22Rv1 (cell line): ENCODE data around the gene CLEC4D.
"Not testable (repeated sequence)": the region's sequence is repeated elsewhere in the genome, so short reads cannot be mapped to it uniquely, and the experiment has no call there.

Source experiments
- H3K27ac ChIP-seq: fragments of 450-650 bp; 2 replicates; pipeline ENCODE4 v1.5.1; 2017
- ZFX ChIP-seq: fragments of 450-650 bp; IDR thresholded peaks from 2 replicates; pipeline ENCODE4 v1.6.1; 2017; ENCODE audit warnings: antibody characterized with exemption, borderline replicate concordance
- TF ChIP-seq, protein P1 (sequence below): fragments of 450-650 bp; IDR thresholded peaks from 2 replicates; pipeline ENCODE4 v1.5.1; 2017; ENCODE audit warnings: mild to moderate bottlenecking

Gene CLEC4D

GRCh38 chr12:8554451-8555195, 41.3 kb downstream of the CLEC4D start:
- TF ChIP-seq, protein P1, sequence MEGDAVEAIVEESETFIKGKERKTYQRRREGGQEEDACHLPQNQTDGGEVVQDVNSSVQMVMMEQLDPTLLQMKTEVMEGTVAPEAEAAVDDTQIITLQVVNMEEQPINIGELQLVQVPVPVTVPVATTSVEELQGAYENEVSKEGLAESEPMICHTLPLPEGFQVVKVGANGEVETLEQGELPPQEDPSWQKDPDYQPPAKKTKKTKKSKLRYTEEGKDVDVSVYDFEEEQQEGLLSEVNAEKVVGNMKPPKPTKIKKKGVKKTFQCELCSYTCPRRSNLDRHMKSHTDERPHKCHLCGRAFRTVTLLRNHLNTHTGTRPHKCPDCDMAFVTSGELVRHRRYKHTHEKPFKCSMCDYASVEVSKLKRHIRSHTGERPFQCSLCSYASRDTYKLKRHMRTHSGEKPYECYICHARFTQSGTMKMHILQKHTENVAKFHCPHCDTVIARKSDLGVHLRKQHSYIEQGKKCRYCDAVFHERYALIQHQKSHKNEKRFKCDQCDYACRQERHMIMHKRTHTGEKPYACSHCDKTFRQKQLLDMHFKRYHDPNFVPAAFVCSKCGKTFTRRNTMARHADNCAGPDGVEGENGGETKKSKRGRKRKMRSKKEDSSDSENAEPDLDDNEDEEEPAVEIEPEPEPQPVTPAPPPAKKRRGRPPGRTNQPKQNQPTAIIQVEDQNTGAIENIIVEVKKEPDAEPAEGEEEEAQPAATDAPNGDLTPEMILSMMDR, result no peak
- TF ChIP-seq ZFX, result no peak

DNA sequence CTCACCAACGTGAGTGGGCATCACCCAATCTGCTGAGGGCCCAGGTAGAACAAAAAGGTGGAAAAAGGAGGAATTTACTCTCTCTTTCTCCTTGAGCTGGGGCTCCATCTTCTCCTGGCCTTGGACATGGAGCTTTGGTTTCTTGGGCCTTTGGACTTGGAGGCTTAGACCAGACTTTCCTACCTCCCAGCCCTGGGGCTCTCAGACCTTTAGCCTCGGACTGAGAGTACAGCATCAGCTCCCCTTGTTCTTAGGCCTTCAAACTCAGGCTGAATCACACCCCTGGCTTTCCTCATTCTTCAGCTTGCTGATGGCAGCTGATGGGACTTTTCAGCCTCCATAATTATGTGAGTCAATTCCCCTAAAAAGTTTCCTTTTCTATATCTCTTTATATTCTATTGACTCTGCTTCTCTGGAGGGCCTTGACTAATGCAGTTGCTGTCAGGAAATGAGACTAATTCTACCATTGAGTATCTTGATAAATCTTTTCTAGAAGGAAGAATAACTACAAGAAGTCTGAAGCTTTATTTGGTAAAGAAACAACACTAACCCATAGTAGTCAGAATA, 43.3 kb downstream of the CLEC4D start:
- H3K27ac ChIP-seq, result no peak overlapping the region

More at GRCh38 chr12:8554451-8555195, 41.3 kb downstream of the CLEC4D start:
- no peak overlapping the region for H3K27ac ChIP-seq

GRCh38 chr12:8559676-8560075, 46.4 kb downstream of the CLEC4D start:
- TF ChIP-seq, protein P1, result no peak
- no peak for TF ChIP-seq ZFX
- no peak overlapping the region for H3K27ac ChIP-seq

More for the DNA sequence above, 43.3 kb downstream of the CLEC4D start:
- TF ChIP-seq, protein P1, result no peak
- TF ChIP-seq ZFX, result no peak

- no peak for TF ChIP-seq ZFX
- TF ChIP-seq, protein P1, result no peak
- H3K27ac ChIP-seq, result no peak overlapping the region
Observed at GRCh38 chr12:8561011-8561410, 47.7 kb downstream of the CLEC4D start.

- TF ChIP-seq, protein P1, result peak; percentile 73
- no peak for TF ChIP-seq ZFX
- no peak overlapping the region for H3K27ac ChIP-seq
Observed at GRCh38 chr12:8562310-8562709, 49.0 kb downstream of the CLEC4D start.

DNA sequence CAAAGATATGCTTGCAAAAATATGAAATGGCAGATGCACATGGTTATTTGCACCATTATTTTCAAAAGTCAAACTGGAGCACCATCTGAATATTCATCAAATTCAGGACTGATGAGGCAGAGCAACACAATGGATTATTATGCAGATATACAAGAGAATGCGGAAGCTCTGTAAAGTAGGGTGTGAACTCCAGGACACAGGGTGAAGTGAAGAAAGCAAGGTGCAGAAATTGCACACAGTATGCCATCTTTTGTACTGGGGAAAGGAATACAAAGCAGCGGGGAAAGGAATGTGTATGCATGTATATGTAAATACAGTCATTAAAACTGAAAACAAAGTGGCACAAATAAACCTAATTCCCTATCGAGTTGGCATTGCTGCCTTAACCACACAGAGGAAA, 50.1 kb downstream of the CLEC4D start:
- no peak overlapping the region for H3K27ac ChIP-seq
- TF ChIP-seq, protein P1, result no peak
- TF ChIP-seq ZFX, result no peak

GRCh38 chr12:8564656-8565055, 51.4 kb downstream of the CLEC4D start:
- no peak overlapping the region for H3K27ac ChIP-seq
- TF ChIP-seq ZFX, result no peak
- TF ChIP-seq, protein P1, result no peak

DNA sequence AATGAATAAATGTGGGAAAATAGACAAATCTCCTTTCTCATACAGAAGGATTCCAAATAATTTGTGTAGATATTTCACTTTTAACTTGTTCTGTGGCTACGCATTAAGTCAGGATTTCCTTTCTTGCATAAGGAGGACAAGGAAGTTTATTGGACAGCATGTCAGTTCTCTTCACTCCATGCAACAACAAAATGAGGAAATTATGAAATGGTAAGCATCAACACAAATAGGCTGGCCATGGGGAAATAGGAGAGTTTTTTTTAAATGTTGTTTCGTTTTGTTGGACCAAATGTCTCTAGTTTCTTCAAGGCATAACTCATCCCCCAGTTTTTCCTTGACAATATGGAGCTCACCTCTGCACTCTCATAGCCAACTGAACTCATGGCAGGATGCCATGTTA, 52.7 kb downstream of the CLEC4D start:
- not testable (repeated sequence) for H3K27ac ChIP-seq
